ENCODE results near the gene NPTN. TPM values are rescaled to one million over a fixed set of nuclear protein-coding genes. Genes with fewer than 3 reads are reported as not detected.

Gene NPTN
- total and polyA plus RNA-seq, 2 donors from 2014 or later: 100 to 130 TPM

DNA sequence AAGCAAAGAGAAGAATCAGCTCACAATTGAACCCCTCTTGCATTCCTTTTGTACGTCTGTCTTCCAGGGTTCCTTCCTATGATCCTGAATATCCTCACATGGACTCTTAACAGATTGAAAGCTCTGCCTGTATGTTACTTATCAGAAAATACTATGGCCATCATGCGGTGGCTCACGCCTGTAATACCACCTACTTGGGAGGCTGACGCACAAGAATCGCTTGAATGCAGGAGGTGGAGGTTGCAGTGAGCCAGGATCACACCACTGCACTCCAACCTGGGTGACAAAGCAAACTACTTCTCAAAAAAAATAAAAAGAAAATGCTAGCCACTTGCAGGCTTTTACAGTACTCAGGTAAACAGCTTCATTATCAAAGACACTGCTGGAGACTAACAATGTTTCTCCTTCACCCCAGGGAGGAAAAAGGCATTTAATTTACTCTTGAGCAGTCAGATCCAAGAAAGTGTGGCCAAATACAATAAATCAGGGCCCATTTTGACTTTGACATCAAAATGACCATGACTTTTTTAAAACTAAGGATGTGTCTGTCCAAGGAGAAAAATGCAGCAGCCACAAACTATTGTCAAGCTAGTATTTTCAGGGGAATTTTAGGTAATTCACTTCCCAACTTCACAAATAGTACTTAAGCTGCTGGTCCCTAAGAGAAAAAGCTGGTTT lies 27.3 kb downstream of the NPTN start:
- Histone ChIP-seq H3K4me3 (ENCODE audit: low read length in 3 of 3) (no peak overlapping the region), H3K36me3 (ENCODE audit: control insufficient read depth in 2 of 3, insufficient read depth in 3 of 3, low read length in 3 of 3) (no peaks in the 10 kb centered on the region), H3K27ac (ENCODE audit: low read depth in 2 of 2, low read length in 2 of 2) (no peak overlapping the region), H3K9me3 (ENCODE audit: control insufficient read depth in 2 of 3, insufficient read depth in 1 of 3, low read length in 3 of 3) (no peaks in the 10 kb centered on the region), H3K9ac (ENCODE audit: low read length in 3 of 3) (no peak overlapping the region), H3K27me3 (ENCODE audit: control insufficient read depth, insufficient read depth, low read length) (no peaks in the 10 kb centered on the region), H3K4me1 (ENCODE audit: control insufficient read depth in 2 of 3, insufficient read depth in 2 of 3, low read depth in 1 of 3, low read length in 3 of 3) (peaks cover 9 to 34% (median 30%) of the 10 kb centered on the region in 3 donors)
- intact Hi-C loops (cut with DNase I): no loop called here
- DNase-seq: peak in 2 of 5 donors; percentile 38 to 62
- FAIRE-seq: no peak
- TF ChIP-seq, protein P1, sequence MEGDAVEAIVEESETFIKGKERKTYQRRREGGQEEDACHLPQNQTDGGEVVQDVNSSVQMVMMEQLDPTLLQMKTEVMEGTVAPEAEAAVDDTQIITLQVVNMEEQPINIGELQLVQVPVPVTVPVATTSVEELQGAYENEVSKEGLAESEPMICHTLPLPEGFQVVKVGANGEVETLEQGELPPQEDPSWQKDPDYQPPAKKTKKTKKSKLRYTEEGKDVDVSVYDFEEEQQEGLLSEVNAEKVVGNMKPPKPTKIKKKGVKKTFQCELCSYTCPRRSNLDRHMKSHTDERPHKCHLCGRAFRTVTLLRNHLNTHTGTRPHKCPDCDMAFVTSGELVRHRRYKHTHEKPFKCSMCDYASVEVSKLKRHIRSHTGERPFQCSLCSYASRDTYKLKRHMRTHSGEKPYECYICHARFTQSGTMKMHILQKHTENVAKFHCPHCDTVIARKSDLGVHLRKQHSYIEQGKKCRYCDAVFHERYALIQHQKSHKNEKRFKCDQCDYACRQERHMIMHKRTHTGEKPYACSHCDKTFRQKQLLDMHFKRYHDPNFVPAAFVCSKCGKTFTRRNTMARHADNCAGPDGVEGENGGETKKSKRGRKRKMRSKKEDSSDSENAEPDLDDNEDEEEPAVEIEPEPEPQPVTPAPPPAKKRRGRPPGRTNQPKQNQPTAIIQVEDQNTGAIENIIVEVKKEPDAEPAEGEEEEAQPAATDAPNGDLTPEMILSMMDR (IDR thresholded peaks at IDR 0.05; ENCODE audit: borderline replicate concordance, extremely low read depth, insufficient read depth): no peak

DNA sequence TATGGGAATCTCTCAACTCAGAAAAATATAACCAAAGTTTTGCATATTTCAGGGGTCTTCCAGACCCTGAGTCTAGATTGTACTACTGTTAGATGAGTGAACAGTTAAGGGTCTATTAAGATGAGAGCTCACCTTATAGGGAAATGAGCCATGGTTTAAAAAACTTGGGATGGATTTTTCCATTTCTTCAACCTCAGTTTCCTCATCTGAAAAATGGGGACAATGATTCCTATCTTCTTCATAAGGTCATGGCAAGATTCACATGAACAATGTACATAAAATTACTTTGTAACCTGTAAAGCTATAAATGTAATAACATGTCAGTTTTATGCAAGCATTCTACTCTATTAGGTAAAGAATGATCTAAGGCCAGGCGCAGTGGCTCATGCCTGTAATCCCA lies 28.7 kb downstream of the NPTN start:
- intact Hi-C loops (cut with DNase I): no loop called here
- no peak overlapping the region for H3K27ac ChIP-seq (ENCODE audit: low read depth in 2 of 2, low read length in 2 of 2)
- H3K9ac ChIP-seq (ENCODE audit: low read length in 3 of 3): no peak overlapping the region
- no peak for FAIRE-seq
- no peak for DNase-seq
- peaks cover 9 to 36% (median 33%) of the 10 kb centered on the region in 3 donors for H3K4me1 ChIP-seq (ENCODE audit: control insufficient read depth in 2 of 3, insufficient read depth in 2 of 3, low read depth in 1 of 3, low read length in 3 of 3)
- H3K9me3 ChIP-seq (ENCODE audit: control insufficient read depth in 2 of 3, insufficient read depth in 1 of 3, low read length in 3 of 3): no peaks in the 10 kb centered on the region
- H3K27me3 ChIP-seq (ENCODE audit: control insufficient read depth, insufficient read depth, low read length): no peaks in the 10 kb centered on the region
- H3K4me3 ChIP-seq (ENCODE audit: low read length in 3 of 3): no peak overlapping the region
- no peaks in the 10 kb centered on the region for H3K36me3 ChIP-seq (ENCODE audit: control insufficient read depth in 2 of 3, insufficient read depth in 3 of 3, low read length in 3 of 3)
- TF ChIP-seq, protein P1 (IDR thresholded peaks at IDR 0.05; ENCODE audit: borderline replicate concordance, extremely low read depth, insufficient read depth): no peak

DNA sequence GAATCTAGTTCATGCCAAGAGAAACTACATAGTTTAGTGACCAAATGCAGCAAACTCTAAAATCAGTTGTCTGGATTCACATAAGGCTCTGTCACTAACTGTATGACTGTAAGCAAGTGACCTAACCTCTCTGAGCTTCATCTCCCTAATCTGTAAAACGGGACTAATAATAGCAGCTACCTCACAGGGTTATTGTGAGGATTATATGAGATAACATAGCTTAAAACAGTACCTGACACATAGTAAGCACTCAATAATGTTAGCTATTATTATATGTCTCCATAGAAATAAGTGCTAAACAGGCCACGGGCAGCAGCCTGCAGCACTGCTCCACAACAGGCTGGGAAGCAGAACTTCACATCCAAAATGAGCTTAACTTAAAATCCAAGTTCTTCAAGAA lies 30.2 kb downstream of the NPTN start:
- TF ChIP-seq, protein P1 (IDR thresholded peaks at IDR 0.05; ENCODE audit: borderline replicate concordance, extremely low read depth, insufficient read depth): no peak
- Histone ChIP-seq H3K9me3 (ENCODE audit: control insufficient read depth in 2 of 3, insufficient read depth in 1 of 3, low read length in 3 of 3) (no peaks in the 10 kb centered on the region), H3K36me3 (ENCODE audit: control insufficient read depth in 2 of 3, insufficient read depth in 3 of 3, low read length in 3 of 3) (no peaks in the 10 kb centered on the region), H3K4me1 (ENCODE audit: control insufficient read depth in 2 of 3, insufficient read depth in 2 of 3, low read depth in 1 of 3, low read length in 3 of 3) (peaks cover 9 to 46% (median 39%) of the 10 kb centered on the region in 3 donors), H3K9ac (ENCODE audit: low read length in 3 of 3) (no peak overlapping the region), H3K27ac (ENCODE audit: low read depth in 2 of 2, low read length in 2 of 2) (no peak overlapping the region), H3K27me3 (ENCODE audit: control insufficient read depth, insufficient read depth, low read length) (no peaks in the 10 kb centered on the region), H3K4me3 (ENCODE audit: low read length in 3 of 3) (no peak overlapping the region)
- FAIRE-seq (no peak), DNase-seq (no peak)
- intact Hi-C loops (cut with DNase I): no loop called here
